WTC11 (cell line): ENCODE data around the gene FNBP1L. TPM values are rescaled to one million over a fixed set of nuclear protein-coding genes. Genes with fewer than 3 reads are reported as not detected.

Source experiments
- ATAC-seq: fragments of 200-7000 bp; cut with Tn5 transposase; 2 replicates; pipeline ENCODE4 v1.10.0; 2021; ENCODE audit warnings: mild to moderate bottlenecking, moderate library complexity
- CTCF ChIA-PET: fragments of 300-600 bp; sonication (Branson Sonifier 250); formaldehyde crosslinking; loops from one replicate; lab custom pipeline; 2021; ENCODE audit warnings: antibody characterized with exemption; lab: Charles Lee
- POLR2A ChIA-PET: fragments of 350-600 bp; sonication (Branson Sonifier 250); formaldehyde crosslinking; loops from one replicate; lab custom pipeline; 2021; ENCODE audit warnings: antibody characterized with exemption; lab: Charles Lee
- DNase-seq: peaks from one replicate; pipeline ENCODE4 v3.0.0; 2021; ENCODE audit warnings: low spot score
- H3K27ac Mint-ChIP-seq: 2 replicates; pipeline ENCODE4 v1.8.0; 2021; ENCODE audit warnings: mixed read lengths
- H3K27me3 Mint-ChIP-seq: 2 replicates; pipeline ENCODE4 v1.8.0; 2021; ENCODE audit warnings: low read depth, mild to moderate bottlenecking, moderate library complexity, mixed read lengths
- H3K36me3 Mint-ChIP-seq: 2 replicates; pipeline ENCODE4 v1.8.0; 2021; ENCODE audit warnings: mixed read lengths
- H3K4me1 Mint-ChIP-seq: 2 replicates; pipeline ENCODE4 v1.8.0; 2022; ENCODE audit warnings: mixed read lengths
- H3K4me3 Mint-ChIP-seq: 2 replicates; pipeline ENCODE4 v1.8.0; 2021; ENCODE audit warnings: mild to moderate bottlenecking, moderate library complexity, mixed read lengths
- H3K9me3 Mint-ChIP-seq: 2 replicates; pipeline ENCODE4 v1.8.0; 2021; ENCODE audit warnings: mixed read lengths
- AFF4 ChIP-seq: sonication (generic); formaldehyde crosslinking; IDR thresholded peaks from 2 replicates; pipeline ENCODE4 v1.8.1; 2023; ENCODE audit warnings: mild to moderate bottlenecking, missing genetic modification reagents, borderline replicate concordance
- E2F5 ChIP-seq: sonication (generic); formaldehyde crosslinking; IDR thresholded peaks from 2 replicates; pipeline ENCODE4 v1.8.1; 2022; ENCODE audit warnings: mild to moderate bottlenecking, moderate library complexity, missing genetic modification reagents
- FOXJ3 ChIP-seq: sonication (generic); formaldehyde crosslinking; IDR thresholded peaks from 2 replicates; pipeline ENCODE4 v1.9.0; 2021; ENCODE audit warnings: missing genetic modification reagents, mild to moderate bottlenecking, borderline replicate concordance
- FOXP4 ChIP-seq: sonication (generic); formaldehyde crosslinking; IDR thresholded peaks from 2 replicates; pipeline ENCODE4 v1.8.0; 2022; ENCODE audit warnings: mild to moderate bottlenecking, missing genetic modification reagents
- GABPB1 ChIP-seq: sonication (generic); formaldehyde crosslinking; IDR thresholded peaks from 2 replicates; pipeline ENCODE4 v1.8.1; 2023; ENCODE audit warnings: mild to moderate bottlenecking, missing genetic modification reagents
- GTF2I ChIP-seq: fragments of 250-450 bp; sonication (Bioruptor Pico); conservative IDR thresholded peaks from 2 replicates; pipeline ENCODE4 v1.4.0; 2021; ENCODE audit warnings: mild to moderate bottlenecking
- HMGA2 ChIP-seq: fragments of 250-450 bp; sonication (Bioruptor Pico); IDR thresholded peaks from 2 replicates; pipeline ENCODE4 v1.4.0; 2021; ENCODE audit warnings: mild to moderate bottlenecking, moderate library complexity
- IRF2 ChIP-seq: sonication (generic); formaldehyde crosslinking; IDR thresholded peaks from 2 replicates; pipeline ENCODE4 v1.8.0; 2022; ENCODE audit warnings: low read depth, missing genetic modification reagents, borderline replicate concordance
- JUN ChIP-seq: sonication (generic); formaldehyde crosslinking; IDR thresholded peaks from 2 replicates; pipeline ENCODE4 v1.8.0; 2023; ENCODE audit warnings: mild to moderate bottlenecking, missing genetic modification reagents
- KAT7 ChIP-seq: sonication (generic); formaldehyde crosslinking; IDR thresholded peaks from 2 replicates; pipeline ENCODE4 v1.8.1; 2023; ENCODE audit warnings: missing genetic modification reagents, mild to moderate bottlenecking, borderline replicate concordance
- RELA ChIP-seq: sonication (generic); formaldehyde crosslinking; IDR thresholded peaks from 2 replicates; pipeline ENCODE4 v1.8.1; 2022; ENCODE audit warnings: missing genetic modification reagents, mild to moderate bottlenecking, borderline replicate concordance
- TCF7 ChIP-seq: sonication (generic); formaldehyde crosslinking; IDR thresholded peaks from 2 replicates; pipeline ENCODE4 v1.8.0; 2022; ENCODE audit warnings: mild to moderate bottlenecking, low read depth, missing genetic modification reagents, moderate library complexity
- TEAD4 ChIP-seq: sonication (generic); formaldehyde crosslinking; IDR thresholded peaks from 2 replicates; pipeline ENCODE4 v1.8.0; 2022; ENCODE audit warnings: mild to moderate bottlenecking, missing genetic modification reagents
- ZNF121 ChIP-seq: sonication (generic); formaldehyde crosslinking; IDR thresholded peaks from 2 replicates; pipeline ENCODE4 v1.8.0; 2023; ENCODE audit warnings: missing genetic modification reagents
- ZNF232 ChIP-seq: sonication (generic); formaldehyde crosslinking; IDR thresholded peaks from 2 replicates; pipeline ENCODE4 v1.8.0; 2022; ENCODE audit warnings: mild to moderate bottlenecking, missing genetic modification reagents
- ZNF317 ChIP-seq: sonication (generic); formaldehyde crosslinking; IDR thresholded peaks from 2 replicates; pipeline ENCODE4 v1.8.1; 2023; ENCODE audit warnings: low read depth, mild to moderate bottlenecking, moderate library complexity, missing genetic modification reagents, borderline replicate concordance
- ZNF423 ChIP-seq: fragments of 250-450 bp; sonication (Bioruptor Pico); IDR thresholded peaks from 2 replicates; pipeline ENCODE4 v2.1.2; 2022; ENCODE audit warnings: mild to moderate bottlenecking, moderate library complexity
- ZSCAN18 ChIP-seq: fragments of 250-450 bp; sonication (Bioruptor Pico); IDR thresholded peaks from 2 replicates; pipeline ENCODE4 v2.1.2; 2022; ENCODE audit warnings: mild to moderate bottlenecking, moderate library complexity
- total RNA-seq: library from RNA; stranded (reverse); gene quantifications from 3 replicates; pipeline ENCODE4 v1.2.3, GENCODE V29; 2021
- TF ChIP-seq, protein P1 (sequence below): sonication (generic); formaldehyde crosslinking; IDR thresholded peaks from 2 replicates; pipeline ENCODE4 v1.8.0; 2023; ENCODE audit warnings: missing genetic modification reagents
- TF ChIP-seq, protein P2 (sequence below): sonication (generic); formaldehyde crosslinking; IDR thresholded peaks from 2 replicates; pipeline ENCODE4 v1.8.0; 2022; ENCODE audit warnings: mild to moderate bottlenecking, missing genetic modification reagents
- TF ChIP-seq, protein P3 (sequence below): fragments of 250-450 bp; sonication (Bioruptor Pico); IDR thresholded peaks from 2 replicates; pipeline ENCODE4 v1.9.0; 2021; ENCODE audit warnings: mild to moderate bottlenecking

Gene FNBP1L
- total RNA-seq, 1 experiment from 2014 or later = 79.1 TPM

DNA sequence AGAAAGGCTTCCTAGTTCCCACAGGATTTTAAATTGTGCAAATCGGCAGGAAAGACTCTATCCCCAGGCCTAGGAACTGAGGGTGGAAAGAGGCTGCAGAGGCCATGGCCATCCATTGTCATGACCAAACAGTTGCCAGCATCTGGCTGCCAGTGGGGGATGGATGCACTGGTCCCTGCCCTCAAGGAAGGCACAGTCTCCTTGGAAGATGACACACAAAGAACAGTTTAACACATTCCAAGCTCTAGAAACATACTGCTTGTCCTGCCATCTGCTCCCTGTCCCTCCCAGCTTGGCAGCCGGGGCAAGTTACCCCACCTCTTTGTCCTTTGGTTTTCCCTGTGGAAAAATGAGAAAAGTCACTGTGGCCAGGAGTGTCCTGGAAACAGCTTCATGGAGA is 150.5 kb downstream of the FNBP1L start:
- no peaks in the 10 kb centered on the region for H3K36me3 Mint-ChIP-seq
- H3K4me1 Mint-ChIP-seq = peaks cover 52% of the 10 kb centered on the region
- H3K27me3 Mint-ChIP-seq = no peaks in the 10 kb centered on the region
- no peak for DNase-seq
- ChIA-PET POLR2A (no interaction called here), CTCF (interaction anchor here (1.0 to 1.8 kb wide), 3 partner anchors 15 to 246 kb away, joined by 3 to 7 read pairs (median 5); no protein-coding TSS in a partner anchor)
- no peak overlapping the region for H3K27ac Mint-ChIP-seq
- H3K9me3 Mint-ChIP-seq = no peaks in the 10 kb centered on the region
- H3K4me3 Mint-ChIP-seq = no peak overlapping the region
- no peak for ATAC-seq
- TF ChIP-seq ZNF423 (CRISPR knock-in tag) = no peak
- TF ChIP-seq ZNF317 (CRISPR knock-in tag) = no peak
- no peak for TF ChIP-seq RELA (CRISPR knock-in tag)
- no peak for TF ChIP-seq ZNF232 (CRISPR knock-in tag)
- no peak for TF ChIP-seq E2F5 (CRISPR knock-in tag)
- TF ChIP-seq, protein P1, sequence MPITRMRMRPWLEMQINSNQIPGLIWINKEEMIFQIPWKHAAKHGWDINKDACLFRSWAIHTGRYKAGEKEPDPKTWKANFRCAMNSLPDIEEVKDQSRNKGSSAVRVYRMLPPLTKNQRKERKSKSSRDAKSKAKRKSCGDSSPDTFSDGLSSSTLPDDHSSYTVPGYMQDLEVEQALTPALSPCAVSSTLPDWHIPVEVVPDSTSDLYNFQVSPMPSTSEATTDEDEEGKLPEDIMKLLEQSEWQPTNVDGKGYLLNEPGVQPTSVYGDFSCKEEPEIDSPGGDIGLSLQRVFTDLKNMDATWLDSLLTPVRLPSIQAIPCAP = no peak
- TF ChIP-seq IRF2 = no peak
- no peak for TF ChIP-seq TCF7 (CRISPR knock-in tag)
- no peak for TF ChIP-seq KAT7 (CRISPR knock-in tag)
- no peak for TF ChIP-seq TEAD4 (CRISPR knock-in tag)
- TF ChIP-seq, protein P2, sequence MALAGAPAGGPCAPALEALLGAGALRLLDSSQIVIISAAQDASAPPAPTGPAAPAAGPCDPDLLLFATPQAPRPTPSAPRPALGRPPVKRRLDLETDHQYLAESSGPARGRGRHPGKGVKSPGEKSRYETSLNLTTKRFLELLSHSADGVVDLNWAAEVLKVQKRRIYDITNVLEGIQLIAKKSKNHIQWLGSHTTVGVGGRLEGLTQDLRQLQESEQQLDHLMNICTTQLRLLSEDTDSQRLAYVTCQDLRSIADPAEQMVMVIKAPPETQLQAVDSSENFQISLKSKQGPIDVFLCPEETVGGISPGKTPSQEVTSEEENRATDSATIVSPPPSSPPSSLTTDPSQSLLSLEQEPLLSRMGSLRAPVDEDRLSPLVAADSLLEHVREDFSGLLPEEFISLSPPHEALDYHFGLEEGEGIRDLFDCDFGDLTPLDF = no peak

GRCh38 chr1:93598861-93599439 is 151.0 kb downstream of the FNBP1L start:
- H3K36me3 Mint-ChIP-seq = no peaks in the 10 kb centered on the region
- no peak for ATAC-seq
- CTCF ChIA-PET = interaction anchor here (1.0 to 1.8 kb wide), 3 partner anchors 14 to 245 kb away, joined by 3 to 7 read pairs (median 5); no protein-coding TSS in a partner anchor
- peaks cover 47% of the 10 kb centered on the region for H3K4me1 Mint-ChIP-seq
- DNase-seq = no peak
- H3K9me3 Mint-ChIP-seq = no peaks in the 10 kb centered on the region
- H3K4me3 Mint-ChIP-seq = no peak overlapping the region
- no peak overlapping the region for H3K27ac Mint-ChIP-seq
- POLR2A ChIA-PET = no interaction called here
- no peaks in the 10 kb centered on the region for H3K27me3 Mint-ChIP-seq
- no peak for TF ChIP-seq GTF2I (CRISPR knock-in tag)
- no peak for TF ChIP-seq GABPB1
- TF ChIP-seq ZSCAN18 = no peak
- TF ChIP-seq, protein P3, sequence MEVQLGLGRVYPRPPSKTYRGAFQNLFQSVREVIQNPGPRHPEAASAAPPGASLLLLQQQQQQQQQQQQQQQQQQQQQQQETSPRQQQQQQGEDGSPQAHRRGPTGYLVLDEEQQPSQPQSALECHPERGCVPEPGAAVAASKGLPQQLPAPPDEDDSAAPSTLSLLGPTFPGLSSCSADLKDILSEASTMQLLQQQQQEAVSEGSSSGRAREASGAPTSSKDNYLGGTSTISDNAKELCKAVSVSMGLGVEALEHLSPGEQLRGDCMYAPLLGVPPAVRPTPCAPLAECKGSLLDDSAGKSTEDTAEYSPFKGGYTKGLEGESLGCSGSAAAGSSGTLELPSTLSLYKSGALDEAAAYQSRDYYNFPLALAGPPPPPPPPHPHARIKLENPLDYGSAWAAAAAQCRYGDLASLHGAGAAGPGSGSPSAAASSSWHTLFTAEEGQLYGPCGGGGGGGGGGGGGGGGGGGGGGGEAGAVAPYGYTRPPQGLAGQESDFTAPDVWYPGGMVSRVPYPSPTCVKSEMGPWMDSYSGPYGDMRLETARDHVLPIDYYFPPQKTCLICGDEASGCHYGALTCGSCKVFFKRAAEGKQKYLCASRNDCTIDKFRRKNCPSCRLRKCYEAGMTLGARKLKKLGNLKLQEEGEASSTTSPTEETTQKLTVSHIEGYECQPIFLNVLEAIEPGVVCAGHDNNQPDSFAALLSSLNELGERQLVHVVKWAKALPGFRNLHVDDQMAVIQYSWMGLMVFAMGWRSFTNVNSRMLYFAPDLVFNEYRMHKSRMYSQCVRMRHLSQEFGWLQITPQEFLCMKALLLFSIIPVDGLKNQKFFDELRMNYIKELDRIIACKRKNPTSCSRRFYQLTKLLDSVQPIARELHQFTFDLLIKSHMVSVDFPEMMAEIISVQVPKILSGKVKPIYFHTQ = no peak
- TF ChIP-seq ZNF121 (CRISPR knock-in tag) = no peak
- TF ChIP-seq, protein P1 = no peak
- TF ChIP-seq ZNF317 (CRISPR knock-in tag) = no peak
- TF ChIP-seq AFF4 (CRISPR knock-in tag) = no peak
- no peak for TF ChIP-seq FOXP4 (CRISPR knock-in tag)
- TF ChIP-seq HMGA2 (CRISPR knock-in tag) = no peak
- TF ChIP-seq FOXJ3 (CRISPR knock-in tag) = no peak
- no peak for TF ChIP-seq JUN
